Measurements from ENCODE around the gene SHISA8.
"Not testable (repeated sequence)": the region's sequence is repeated elsewhere in the genome, so short reads cannot be mapped to it uniquely, and the experiment has no call there.

SHISA8 gene

GRCh38 chr22:41898645-41899044, 16.2 kb downstream of the SHISA8 start:
- DNase-seq, result no peak

GRCh38 chr22:41893591-41894375, 21.1 kb downstream of the SHISA8 start:
- no peak for DNase-seq

- DNase-seq, result no peak
These were observed 22.2 kb downstream of the SHISA8 start for GRCh38 chr22:41892721-41893120.

- no peak for DNase-seq
These were observed 23.5 kb downstream of the SHISA8 start for GRCh38 chr22:41891407-41891806.

GRCh38 chr22:41888627-41889200, 26.2 kb downstream of the SHISA8 start:
- no peak for DNase-seq

- DNase-seq, result no peak
These were observed 29.4 kb downstream of the SHISA8 start for GRCh38 chr22:41885516-41885915.

- no peak for DNase-seq
These were observed 29.8 kb downstream of the SHISA8 start for GRCh38 chr22:41885116-41885515.

- DNase-seq, result no peak
These were observed 31.5 kb downstream of the SHISA8 start for GRCh38 chr22:41883400-41883799.

GRCh38 chr22:41880653-41881052, 34.2 kb downstream of the SHISA8 start:
- DNase-seq, result no peak

- DNase-seq, result no peak
These were observed 38.2 kb downstream of the SHISA8 start for GRCh38 chr22:41876675-41877074.

- no peak for DNase-seq
These were observed 38.6 kb downstream of the SHISA8 start for GRCh38 chr22:41876275-41876674.

GRCh38 chr22:41875531-41876270, 39.2 kb downstream of the SHISA8 start:
- no peak for DNase-seq

- no peak for DNase-seq
These were observed 40.8 kb downstream of the SHISA8 start for GRCh38 chr22:41874090-41874489.

GRCh38 chr22:41873391-41873790, 41.5 kb downstream of the SHISA8 start:
- no peak for DNase-seq

- no peak for DNase-seq
These were observed 44.1 kb downstream of the SHISA8 start for GRCh38 chr22:41870786-41871185.

GRCh38 chr22:41870081-41870480, 44.8 kb downstream of the SHISA8 start:
- not testable (repeated sequence) for DNase-seq

GRCh38 chr22:41868556-41868955, 46.3 kb downstream of the SHISA8 start:
- DNase-seq, result no peak

- DNase-seq, result no peak
These were observed 51.4 kb downstream of the SHISA8 start for GRCh38 chr22:41863472-41863871.

GRCh38 chr22:41862530-41863266, 52.2 kb downstream of the SHISA8 start:
- peak; percentile 48 to 54 for DNase-seq

- peak in 1 of 2 donors; percentile 37 for DNase-seq
These were observed 52.7 kb downstream of the SHISA8 start for GRCh38 chr22:41862160-41862529.

Data from stimulated activated CD4-positive, alpha-beta T cell treated with anti-CD3 and anti-CD28 coated beads, Interleukin-2, amount 100 ng/mL, for 48 hours (primary cell).